ENCODE data around the gene SPSB2.
"Not testable (repeated sequence)": the region's sequence is repeated elsewhere in the genome, so short reads cannot be mapped to it uniquely, and the experiment has no call there.

Gene SPSB2

DNA sequence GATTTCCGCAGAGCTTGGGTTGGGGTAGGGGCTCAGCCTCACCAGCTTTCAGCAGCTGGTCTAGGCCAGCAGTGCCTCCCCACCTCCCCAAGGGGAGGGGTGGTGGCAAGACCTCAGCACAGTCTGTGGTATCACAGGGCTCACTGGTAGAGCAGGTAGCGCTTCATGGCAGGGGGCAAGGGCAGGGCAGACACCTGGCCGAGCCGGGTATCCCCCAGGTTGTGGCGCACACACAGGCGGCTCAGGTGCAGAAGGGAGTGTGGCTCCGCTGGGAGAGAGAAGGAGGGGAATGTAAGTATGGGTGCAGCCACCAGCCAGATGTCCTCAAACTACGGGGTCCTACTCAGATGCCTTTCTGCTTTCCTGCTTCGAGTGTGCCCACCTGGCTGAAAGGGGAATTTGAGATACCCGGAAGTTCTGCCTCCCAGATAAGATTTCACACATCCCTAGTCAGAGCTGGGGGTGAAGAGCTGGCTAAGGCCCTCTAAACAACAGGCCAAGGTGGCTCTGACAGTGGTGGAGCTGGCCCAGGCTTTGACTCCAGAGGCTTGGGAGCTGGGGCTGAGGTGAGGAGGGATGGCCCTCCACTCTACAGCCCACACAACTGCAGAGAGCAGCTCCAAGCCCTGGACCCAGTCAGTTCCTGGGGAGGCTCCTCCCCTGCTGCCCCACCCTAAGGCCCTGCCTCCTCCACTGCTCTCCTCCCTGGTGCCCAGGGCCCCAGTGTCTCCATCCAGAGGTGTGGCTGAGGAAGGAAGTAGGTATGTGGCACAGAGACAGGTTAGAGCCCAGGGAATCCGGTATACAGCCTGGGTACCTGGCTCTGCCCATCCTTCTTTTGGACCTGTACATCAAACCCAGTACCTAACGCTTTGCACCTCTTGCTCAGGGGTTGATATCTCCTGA lies 1.8 kb downstream of the SPSB2 start:
- no peak for DNase-seq (ENCODE audit: low read depth)

GRCh38 chr12:6870304-6870703 lies 2.8 kb downstream of the SPSB2 start:
- DNase-seq (ENCODE audit: low read depth): not testable (repeated sequence)

DNA sequence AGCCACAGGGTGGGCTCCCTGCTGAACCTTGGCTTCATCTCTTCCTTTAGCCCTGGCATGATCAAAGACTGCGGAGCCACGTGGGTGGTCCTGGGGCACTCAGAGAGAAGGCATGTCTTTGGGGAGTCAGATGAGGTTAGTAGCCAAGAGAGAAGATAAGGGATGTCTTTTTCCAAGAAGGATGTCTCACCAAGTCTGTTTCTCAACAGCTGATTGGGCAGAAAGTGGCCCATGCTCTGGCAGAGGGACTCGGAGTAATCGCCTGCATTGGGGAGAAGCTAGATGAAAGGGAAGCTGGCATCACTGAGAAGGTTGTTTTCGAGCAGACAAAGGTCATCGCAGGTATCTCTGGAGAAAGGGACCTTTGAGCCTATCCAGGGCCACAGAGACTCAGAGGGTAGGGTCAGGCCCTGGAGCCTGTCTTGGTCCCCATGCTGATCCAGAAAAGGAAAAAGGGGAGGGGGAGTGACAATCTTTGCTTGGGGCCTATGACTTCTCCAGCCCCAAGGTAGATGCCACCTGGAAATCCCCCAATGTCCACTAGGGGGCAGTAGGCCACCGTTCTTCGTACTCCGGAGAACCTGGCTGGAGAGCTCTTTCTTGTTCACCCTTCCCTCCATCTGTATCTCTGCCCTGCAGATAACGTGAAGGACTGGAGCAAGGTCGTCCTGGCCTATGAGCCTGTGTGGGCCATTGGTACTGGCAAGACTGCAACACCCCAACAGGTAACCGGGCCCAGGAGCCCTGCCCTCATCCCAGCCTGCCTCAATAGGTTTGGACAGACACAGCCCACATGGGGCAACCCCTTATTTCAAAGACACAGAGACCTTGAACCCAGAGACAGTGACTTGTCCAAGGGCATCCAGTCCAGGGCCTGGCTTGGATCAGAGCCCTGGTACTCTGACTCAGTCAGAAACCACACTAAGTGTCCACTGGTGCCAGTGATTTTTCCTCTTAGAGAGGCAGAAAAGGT lies 3.8 kb downstream of the SPSB2 start:
- DNase-seq (ENCODE audit: low read depth): peak; percentile 82

- no peak for DNase-seq (ENCODE audit: low read depth)
These were observed 4.7 kb downstream of the SPSB2 start for GRCh38 chr12:6868211-6869048.

DNA sequence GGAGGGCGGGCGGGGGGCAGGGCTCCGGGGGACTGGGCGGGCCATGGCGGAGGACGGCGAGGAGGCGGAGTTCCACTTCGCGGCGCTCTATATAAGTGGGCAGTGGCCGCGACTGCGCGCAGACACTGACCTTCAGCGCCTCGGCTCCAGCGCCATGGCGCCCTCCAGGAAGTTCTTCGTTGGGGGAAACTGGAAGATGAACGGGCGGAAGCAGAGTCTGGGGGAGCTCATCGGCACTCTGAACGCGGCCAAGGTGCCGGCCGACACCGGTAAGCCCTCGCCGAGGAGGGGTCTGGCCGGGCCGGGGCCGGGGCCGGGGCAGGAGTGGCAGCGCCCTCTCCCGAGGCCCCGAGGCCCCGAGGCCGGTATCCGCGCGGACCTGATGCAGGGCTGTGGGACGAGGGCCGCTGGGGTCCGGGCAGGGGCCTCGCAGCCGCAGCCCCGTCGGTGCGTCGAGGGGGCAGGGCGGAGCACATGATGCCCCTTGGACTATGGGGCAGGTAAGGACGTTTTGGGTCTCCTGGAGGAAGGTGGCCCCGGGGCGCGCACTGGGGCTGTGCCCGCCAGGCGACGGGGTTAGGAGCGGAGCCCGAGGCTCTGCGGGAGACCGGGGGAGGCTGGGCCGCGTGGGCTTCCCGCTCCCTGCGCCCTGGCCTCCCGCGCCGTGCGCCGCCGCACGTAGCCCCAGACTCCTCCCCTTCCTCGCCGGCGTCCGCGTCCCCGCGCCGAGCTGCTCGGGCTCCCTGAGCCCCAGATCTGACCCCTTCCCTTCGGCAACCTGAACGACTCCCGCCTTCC lies 5.5 kb downstream of the SPSB2 start, which contains the start of gene TPI1:
Gene TPI1 (plus strand): TSS at position 119 of the 798 bp plus-strand sequence. CDS start 36 bp downstream, at position 155.
- DNase-seq (ENCODE audit: low read depth): peak; percentile 68

DNA sequence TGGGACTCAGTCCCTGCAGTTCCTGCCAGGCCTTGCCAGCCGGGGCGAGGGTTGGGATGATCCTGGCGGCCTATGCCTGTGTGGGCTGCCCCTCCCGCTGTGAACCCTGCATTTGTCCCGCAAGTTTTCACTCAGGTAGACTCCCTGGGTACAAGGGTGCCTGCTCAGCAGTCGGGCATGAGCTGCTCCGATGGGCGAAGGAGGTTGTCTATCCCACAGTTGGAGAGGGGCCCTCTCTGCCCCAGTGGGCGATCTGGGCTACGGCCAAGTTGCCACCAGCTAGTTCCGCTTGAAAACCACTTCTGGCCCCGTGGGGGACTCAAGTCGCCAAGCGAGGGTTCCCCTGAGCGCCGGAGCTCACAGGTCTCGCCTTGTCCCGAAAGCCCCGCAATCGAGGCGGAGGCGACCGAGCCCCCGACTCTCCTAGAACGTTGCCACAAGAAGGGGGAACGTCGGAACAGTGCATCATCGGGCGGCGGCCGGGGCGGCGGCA lies 6.1 kb downstream of the SPSB2 start:
- DNase-seq (ENCODE audit: low read depth): no peak

GRCh38 chr12:6866163-6866919 lies 6.8 kb downstream of the SPSB2 start:
- no peak for DNase-seq (ENCODE audit: low read depth)

GRCh38 chr12:6865307-6865706 lies 7.8 kb downstream of the SPSB2 start:
- DNase-seq (ENCODE audit: low read depth): not testable (repeated sequence)

GRCh38 chr12:6863586-6864321 lies 9.3 kb downstream of the SPSB2 start:
- DNase-seq (ENCODE audit: low read depth): no peak

DNA sequence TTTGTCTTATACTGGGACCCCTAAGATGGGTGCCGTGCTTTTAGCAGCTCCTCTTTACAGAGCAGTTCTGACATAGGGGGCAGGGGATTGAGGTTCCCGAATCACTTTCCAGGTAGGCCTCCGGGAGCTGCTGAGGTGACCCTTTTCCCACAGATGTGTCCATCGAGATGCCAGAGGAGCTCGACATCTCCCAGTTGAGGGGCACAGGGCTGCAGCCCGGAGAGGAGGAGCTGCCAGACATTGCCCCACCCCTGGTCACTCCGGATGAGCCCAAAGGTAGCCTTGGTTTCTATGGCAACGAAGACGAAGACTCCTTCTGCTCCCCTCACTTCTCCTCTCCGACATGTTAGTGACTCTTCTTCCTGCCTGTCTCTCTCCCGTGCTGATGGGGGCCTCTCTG lies 10.1 kb downstream of the SPSB2 start:
- no peak for DNase-seq (ENCODE audit: low read depth)

- DNase-seq (ENCODE audit: low read depth): no peak
These were observed 11.7 kb downstream of the SPSB2 start for GRCh38 chr12:6861391-6861790.

DNA sequence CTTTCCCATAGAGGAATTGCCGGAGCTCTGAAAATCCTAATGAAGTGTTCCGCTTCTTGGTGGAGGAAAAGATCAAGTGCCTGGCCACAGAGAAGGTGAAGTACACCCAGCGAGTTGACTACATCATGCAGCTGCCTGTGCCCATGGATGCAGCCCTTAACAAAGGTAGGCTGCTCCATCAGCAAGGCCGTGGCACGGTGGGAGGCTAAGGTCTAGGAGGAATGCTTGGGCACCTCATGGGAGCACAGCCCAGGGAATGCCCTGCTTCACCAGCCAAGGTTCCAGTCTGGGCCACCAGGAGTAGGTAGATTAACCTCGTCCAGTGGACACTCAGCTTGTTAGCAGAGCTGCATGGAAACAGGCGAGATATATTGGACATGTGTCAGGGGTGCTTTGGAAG lies 12.2 kb downstream of the SPSB2 start:
- DNase-seq (ENCODE audit: low read depth): no peak

DNA sequence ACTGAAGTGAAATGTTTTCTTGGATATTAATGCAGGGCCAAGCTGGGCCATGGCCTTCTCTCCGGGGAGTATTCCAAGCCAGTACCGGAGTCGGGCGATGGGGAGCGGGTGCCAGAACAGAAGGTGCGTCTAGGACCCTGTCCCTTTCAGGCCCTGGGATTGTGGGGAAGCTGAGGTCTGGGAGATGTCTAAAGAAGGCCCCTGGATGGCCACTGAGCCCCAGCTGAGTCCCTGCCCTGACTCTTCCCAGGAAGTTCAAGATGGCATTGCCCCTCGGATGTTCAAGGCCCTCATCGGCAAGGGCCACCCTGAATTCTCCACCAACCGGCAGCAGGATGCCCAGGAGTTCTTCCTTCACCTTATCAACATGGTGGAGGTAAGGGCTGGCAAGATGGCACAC lies 13.0 kb downstream of the SPSB2 start:
- no peak for DNase-seq (ENCODE audit: low read depth)

DNA sequence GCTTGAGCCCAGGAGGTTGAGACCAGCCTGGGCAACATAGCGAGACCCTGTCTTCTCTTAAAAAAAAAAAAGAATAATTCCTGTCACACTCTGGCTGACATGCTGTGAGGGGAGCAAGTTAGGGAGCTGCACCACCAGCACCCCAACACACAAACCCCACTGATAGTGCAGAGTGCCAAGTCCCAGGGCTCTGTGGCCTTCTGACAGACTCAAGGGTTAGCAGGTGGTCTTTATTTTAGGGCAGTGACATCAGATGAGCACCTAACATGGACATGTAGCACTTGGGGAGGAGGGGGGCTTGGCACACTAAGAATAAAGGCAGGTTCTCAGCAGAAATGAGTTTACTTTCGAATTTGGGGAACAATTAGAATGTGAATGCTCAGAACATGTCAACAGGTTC lies 14.3 kb downstream of the SPSB2 start:
- no peak for DNase-seq (ENCODE audit: low read depth)

DNA sequence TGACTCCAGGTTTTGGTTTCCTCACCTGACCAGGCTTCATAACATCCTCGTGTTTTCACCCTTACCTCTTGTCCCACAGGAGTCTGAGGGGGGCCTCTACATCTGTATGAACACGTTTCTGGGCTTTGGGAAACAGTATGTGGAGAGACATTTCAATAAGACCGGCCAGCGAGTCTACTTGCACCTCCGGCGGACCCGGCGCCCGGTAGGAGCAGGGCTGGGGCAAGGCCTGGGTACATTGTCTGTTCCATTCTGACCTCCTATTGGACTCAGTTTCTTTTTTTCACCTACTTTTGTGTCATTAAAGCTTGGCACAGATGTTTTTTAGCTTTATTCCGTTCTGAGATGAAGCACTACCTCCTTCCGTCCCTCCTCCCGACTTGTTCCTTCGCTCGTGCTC lies 17.8 kb downstream of the SPSB2 start:
- no peak for DNase-seq (ENCODE audit: low read depth)

DNA sequence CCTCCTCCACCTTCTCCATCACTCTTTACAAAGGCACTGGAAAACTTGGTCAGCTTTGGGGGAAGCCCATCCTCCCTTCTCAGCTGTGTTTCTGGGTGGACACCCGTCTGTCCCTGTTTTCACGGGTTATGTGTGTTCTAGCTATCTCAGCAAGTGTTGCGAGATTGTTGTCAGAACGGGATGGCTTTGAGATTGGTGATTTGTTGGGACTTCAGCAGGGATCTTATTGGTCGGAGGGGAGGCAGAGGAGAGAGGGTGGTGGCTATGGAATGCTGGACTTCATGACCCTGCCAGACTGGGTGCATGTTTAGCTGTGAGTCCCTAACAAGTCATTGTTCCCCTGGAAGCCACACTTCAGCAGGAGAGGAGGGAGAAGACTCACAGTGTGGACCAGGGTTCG lies 19.1 kb downstream of the SPSB2 start:
- DNase-seq (ENCODE audit: low read depth): no peak

DNA sequence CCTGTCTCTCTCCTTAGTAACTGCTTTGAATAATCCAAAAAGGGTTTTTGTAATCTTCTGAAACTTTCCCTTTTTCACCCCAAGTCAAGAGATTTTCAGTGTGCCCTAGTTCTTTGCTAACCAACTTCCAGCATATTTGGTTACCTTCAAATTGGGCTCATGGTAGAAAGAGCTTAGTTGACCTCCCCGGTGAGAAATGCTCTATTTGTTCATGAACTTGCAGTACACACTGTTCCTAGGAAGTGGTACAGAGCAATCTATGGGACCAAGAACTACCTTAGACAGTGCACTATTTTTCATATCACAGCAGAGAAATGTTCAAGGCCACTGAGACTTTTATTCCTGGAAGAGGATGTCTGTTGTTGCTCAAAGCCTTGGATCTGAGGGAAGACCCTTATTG lies 19.5 kb downstream of the SPSB2 start:
- no peak for DNase-seq (ENCODE audit: low read depth)

- DNase-seq (ENCODE audit: low read depth): no peak
These were observed 20.3 kb downstream of the SPSB2 start for GRCh38 chr12:6852651-6853354.

Measured in activated T-cell treated with anti-CD3 and anti-CD28 coated beads for 1 hour (primary cell).